H1 (cell line): ENCODE measurements around the gene CORO6. TPM values are rescaled to one million over a fixed set of nuclear protein-coding genes. Genes with fewer than 3 reads are reported as not detected.

Experiments used
- CTCF ChIA-PET: fragments of 300-600 bp; sonication (Branson Sonifier 250); formaldehyde crosslinking; loops from one replicate; lab custom pipeline; 2021; ENCODE audit not compliant: partially characterized antibody; lab: Charles Lee
- POLR2A ChIA-PET: fragments of 300-600 bp; sonication (Branson Sonifier 250); formaldehyde crosslinking; loops from one replicate; lab custom pipeline; 2021; ENCODE audit warnings: inconsistent platforms; ENCODE audit not compliant: partially characterized antibody; lab: Charles Lee
- DNase-seq, 2 experiments: peaks; one replicate each; pipeline versions ENCODE4 v3.0.0 to v3.0.0-alpha.2; 2010 to 2022; ENCODE audit warnings: low spot score in 2 of 2, low read depth in 1 of 2, mixed read lengths in 1 of 2
- FAIRE-seq: peaks from 2 replicates; lab custom pipeline; 2011; peaks lifted over from hg19 to GRCh38; lab: Jason Lieb, UNC
- H2AFZ ChIP-seq: 2 replicates; pipeline ENCODE4 v1.8.1; 2012; ENCODE audit warnings: low read length, inconsistent platforms
- H2AK5ac ChIP-seq: 2 replicates; pipeline ENCODE4 v1.6.1; 2013; ENCODE audit warnings: low read depth, low read length
- H2BK120ac ChIP-seq: replicated peaks from 2 replicates; pipeline ENCODE3; 2013; ENCODE audit warnings: low read depth, low read length, inconsistent platforms
- H2BK12ac ChIP-seq: 2 replicates; pipeline ENCODE4 v1.6.1; 2013; ENCODE audit warnings: low read depth, low read length
- H2BK15ac ChIP-seq: 2 replicates; pipeline ENCODE4 v1.6.1; 2013; ENCODE audit warnings: low read length
- H2BK20ac ChIP-seq: 2 replicates; pipeline ENCODE4 v1.6.1; 2013; ENCODE audit warnings: low read length
- H2BK5ac ChIP-seq: 2 replicates; pipeline ENCODE4 v1.6.1; 2013; ENCODE audit warnings: low read depth, low read length
- H3K14ac ChIP-seq: 2 replicates; pipeline ENCODE4 v1.6.1; 2013; ENCODE audit warnings: inconsistent platforms; ENCODE audit not compliant: insufficient read length
- H3K18ac ChIP-seq: 2 replicates; pipeline ENCODE4 v1.6.1; 2013; ENCODE audit warnings: low read length; ENCODE audit errors: extremely low read depth
- H3K23ac ChIP-seq: 2 replicates; pipeline ENCODE4 v1.6.1; 2013; ENCODE audit warnings: inconsistent platforms; ENCODE audit not compliant: insufficient read length
- H3K23me2 ChIP-seq: 2 replicates; pipeline ENCODE4 v1.6.1; 2013; ENCODE audit warnings: low read depth, low read length
- H3K27ac ChIP-seq: 2 replicates; pipeline ENCODE4 v1.6.1; 2011; ENCODE audit warnings: low read depth, low read length, inconsistent platforms
- H3K27me3 ChIP-seq, 4 experiments: replicated peaks in 1 of 4; 1 replicate in 1 of 4; 2 replicates in 3 of 4; pipeline versions ENCODE4 v1.6.1 to v1.8.1; 2011 to 2013; ENCODE audit warnings: low read length in 3 of 4, mild to moderate bottlenecking in 3 of 4, inconsistent platforms in 2 of 4, mixed read lengths in 2 of 4, moderate library complexity in 1 of 4; ENCODE audit not compliant: control insufficient read depth in 3 of 4, insufficient read depth in 3 of 4; ENCODE audit errors: extremely low read depth in 1 of 4
- H3K36me3 ChIP-seq, 4 experiments: 2 replicates each; pipeline versions ENCODE4 v1.6.1 to v1.8.1; 2011 to 2013; ENCODE audit warnings: mild to moderate bottlenecking in 4 of 4, low read length in 3 of 4, moderate library complexity in 2 of 4, control low read depth in 1 of 4, inconsistent platforms in 1 of 4; ENCODE audit not compliant: insufficient read depth in 4 of 4, control insufficient read depth in 2 of 4
- H3K4ac ChIP-seq: replicated peaks from 2 replicates; pipeline ENCODE3; 2013; ENCODE audit warnings: low read length, low read depth, mixed read lengths, inconsistent platforms; ENCODE audit not compliant: insufficient read length
- H3K4me1 ChIP-seq, 4 experiments: replicated peaks in 1 of 4; 1 replicate in 1 of 4; 2 replicates in 3 of 4; pipeline versions ENCODE4 v1.6.1 to v1.8.1; 2011 to 2013; ENCODE audit warnings: low read length in 3 of 4, inconsistent platforms in 2 of 4, mixed read lengths in 1 of 4; ENCODE audit not compliant: insufficient read depth in 4 of 4, control insufficient read depth in 3 of 4
- H3K4me2 ChIP-seq, 2 experiments: 2 replicates each; pipeline versions ENCODE4 v1.6.1 to v1.8.1; 2011 to 2013; ENCODE audit warnings: low read depth in 2 of 2, low read length in 2 of 2, control low read depth in 1 of 2, inconsistent platforms in 1 of 2, mild to moderate bottlenecking in 1 of 2; ENCODE audit not compliant: insufficient read depth in 1 of 2
- H3K4me3 ChIP-seq, 4 experiments: fragments of 200-600, 300-600 bp in 1 of 4; sonication (generic), shearing (Covaris generic), sonication (Bioruptor Twin) in 1 of 4; 2 replicates each; pipeline versions ENCODE4 v1.5.1 to v1.8.1; 2011 to 2016; ENCODE audit warnings: low read length in 4 of 4, low read depth in 3 of 4, control low read depth in 2 of 4, inconsistent platforms in 2 of 4, mild to moderate bottlenecking in 2 of 4, mixed read lengths in 1 of 4, moderate library complexity in 1 of 4; ENCODE audit not compliant: insufficient read depth in 2 of 4; ENCODE audit errors: extremely low read depth in 1 of 4
- H3K56ac ChIP-seq: replicated peaks from 2 replicates; pipeline ENCODE3; 2013; ENCODE audit warnings: low read depth, mild to moderate bottlenecking, mixed read lengths, low read length, inconsistent platforms; ENCODE audit not compliant: insufficient read length
- H3K79me1 ChIP-seq: 2 replicates; pipeline ENCODE4 v1.6.1; 2013; ENCODE audit warnings: low read depth, low read length, control low read depth
- H3K79me2 ChIP-seq, 2 experiments: 2 replicates each; pipeline versions ENCODE4 v1.6.1 to v1.8.1; 2012 to 2013; ENCODE audit warnings: low read length in 2 of 2, mild to moderate bottlenecking in 2 of 2, inconsistent platforms in 1 of 2; ENCODE audit not compliant: insufficient read depth in 2 of 2, control insufficient read depth in 1 of 2
- H3K9ac ChIP-seq, 4 experiments: replicated peaks in 1 of 4; 1 replicate in 1 of 4; 2 replicates in 3 of 4; pipeline versions ENCODE4 v1.6.1 to v1.8.1; 2011 to 2013; ENCODE audit warnings: low read depth in 3 of 4, low read length in 3 of 4, control low read depth in 2 of 4, mild to moderate bottlenecking in 2 of 4, moderate library complexity in 2 of 4, inconsistent platforms in 1 of 4; ENCODE audit errors: extremely low read depth in 1 of 4
- H3K9me3 ChIP-seq, 2 experiments: 2 replicates each; pipeline versions ENCODE4 v1.6.1 to v1.8.1; 2012 to 2013; ENCODE audit warnings: mild to moderate bottlenecking in 2 of 2, moderate library complexity in 2 of 2, control low read depth in 1 of 2, inconsistent platforms in 1 of 2, low read depth in 1 of 2, low read length in 1 of 2, mixed read lengths in 1 of 2; ENCODE audit not compliant: insufficient read depth in 2 of 2
- H4K20me1 ChIP-seq, 2 experiments: replicated peaks in 1 of 2; 2 replicates each; pipeline versions ENCODE3 to v1.8.1; 2011 to 2013; ENCODE audit warnings: inconsistent platforms in 2 of 2, low read length in 2 of 2, mild to moderate bottlenecking in 1 of 2; ENCODE audit not compliant: insufficient read depth in 2 of 2, control insufficient read depth in 1 of 2
- H4K5ac ChIP-seq: 2 replicates; pipeline ENCODE4 v1.6.1; 2013; ENCODE audit warnings: low read length, low read depth, mixed read lengths, inconsistent platforms; ENCODE audit not compliant: insufficient read length
- H4K8ac ChIP-seq: 2 replicates; pipeline ENCODE4 v1.8.0; 2013; ENCODE audit warnings: mild to moderate bottlenecking, moderate library complexity, low read length, inconsistent platforms; ENCODE audit not compliant: insufficient read depth; ENCODE audit errors: extremely low read depth
- H4K91ac ChIP-seq: replicated peaks from 2 replicates; pipeline ENCODE3; 2013; ENCODE audit warnings: low read length, mixed read lengths, inconsistent platforms; ENCODE audit not compliant: insufficient read length
- CBX8 ChIP-seq: fragments of 300-800, 300-1000 bp; sonication (generic); IDR thresholded peaks from 2 replicates; pipeline ENCODE4 v1.7.1; 2016; ENCODE audit warnings: low read depth, low read length, borderline replicate concordance
- HDAC2 ChIP-seq, 2 experiments: fragments of 300-600 bp in 1 of 2; sonication (generic) in 1 of 2; IDR thresholded peaks; 2 replicates each; pipeline ENCODE4 v1.6.1; 2011 to 2012; ENCODE audit warnings: low read depth in 2 of 2, low read length in 2 of 2, mild to moderate bottlenecking in 2 of 2, moderate library complexity in 2 of 2, borderline replicate concordance in 1 of 2, inconsistent platforms in 1 of 2
- POLR2A ChIP-seq, 2 experiments: IDR thresholded peaks; 1 replicate in 1 of 2; 2 replicates in 1 of 2; pipeline ENCODE4 v1.6.1; 2011; ENCODE audit warnings: low read depth in 2 of 2, low read length in 2 of 2, mild to moderate bottlenecking in 2 of 2; ENCODE audit errors: control extremely low read depth in 1 of 2
- WGBS, 2 experiments: shearing (Covaris generic) in 1 of 2; methylation state at CpG; one replicate each; pipeline versions ENCODE4 v1.1.6 to v1.1.7; 2013 to 2015; ENCODE audit warnings: low lambda C conversion rate in 2 of 2, mixed read lengths in 2 of 2, inconsistent platforms in 1 of 2, low coverage in 1 of 2, missing lambda C conversion rate in 1 of 2; ENCODE audit not compliant: insufficient replicate concordance in 2 of 2, insufficient coverage in 1 of 2, insufficient read length in 1 of 2; ENCODE audit errors: extremely low coverage in 1 of 2, missing lambda C conversion rate in 1 of 2; 5-methylcytosine and 5-hydroxymethylcytosine counted together
- polyA plus RNA-seq, 7 experiments: library from polyadenylated mRNA; depleted of rRNA in 3 of 7; stranded (reverse) in 5 of 7; unstranded in 2 of 7; fragments of >200 nt in 5 of 7; fragments of 200-250 nt in 2 of 7; gene quantifications; 1 replicate in 5 of 7; 2 replicates in 1 of 7; 4 replicates in 1 of 7; pipeline versions ENCODE4 v1.2.1 to v1.2.3, GENCODE V29; 2011 to 2013; ENCODE audit warnings: missing spikeins in 2 of 7, mixed read lengths in 2 of 7
- total RNA-seq: library from RNA; stranded (reverse); fragmentation: NEBNext Ultra II Directional; extraction: Animal tissue kit (Norgen Biotek cat#: 25700); gene quantifications from 2 replicates; pipeline ENCODE4 v1.2.1, GENCODE V29; 2021
- TF ChIP-seq, protein P1 (sequence below), 3 experiments: IDR thresholded peaks; 1 replicate in 2 of 3; 2 replicates in 1 of 3; pipeline versions ENCODE4 v1.5.1 to v1.6.1; 2011; ENCODE audit warnings: low read length in 3 of 3, mild to moderate bottlenecking in 3 of 3, inconsistent platforms in 2 of 3, low read depth in 1 of 3, moderate library complexity in 1 of 3; ENCODE audit not compliant: insufficient read depth in 1 of 3; ENCODE audit errors: control extremely low read depth in 1 of 3

The CORO6 gene
- total and polyA plus RNA-seq, 2 of the 8 experiments (the other 6 are each of a cell fraction or from before 2014, with no cell fraction given): 2.5 to 8.6 TPM

DNA sequence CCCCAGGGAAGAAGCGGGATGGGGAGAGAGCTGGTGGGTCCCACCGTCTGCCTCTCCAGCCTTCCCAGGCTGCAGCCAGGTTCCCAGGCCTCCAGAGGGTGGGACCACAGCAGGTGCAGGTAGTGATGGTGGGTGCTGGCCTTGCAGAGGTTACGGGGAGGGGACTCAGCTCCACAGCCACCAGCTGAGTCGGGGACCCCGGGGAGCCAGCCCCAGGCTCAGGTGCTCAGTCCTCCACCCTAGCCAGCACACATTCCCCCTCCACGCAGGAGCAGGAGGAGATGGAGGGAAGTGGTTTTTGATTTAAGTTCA lies 49.2 kb downstream of the CORO6 start:
- no peak overlapping the region for H2BK12ac ChIP-seq
- H3K4ac ChIP-seq: no peak overlapping the region
- H3K36me3 ChIP-seq: peaks cover 9 to 27% (median 14%) of the 10 kb centered on the region in 4 experiments; a peak in 6 of 8 replicates
- CTCF ChIA-PET: interaction anchor here (0.6 to 15.3 kb wide), 21 partner anchors 9 to 977 kb away, joined by 3 to 167 read pairs (median 4); partner anchors contain the start of genes ANKRD13B and CORO6
- no peak overlapping the region for H3K4me2 ChIP-seq
- no peak overlapping the region for H2AK5ac ChIP-seq
- H4K5ac ChIP-seq: no peak overlapping the region
- no peaks in the 10 kb centered on the region for H3K79me1 ChIP-seq
- H2BK120ac ChIP-seq: no peak overlapping the region
- FAIRE-seq (no peak), DNase-seq (no peak)
- no peak overlapping the region for H4K91ac ChIP-seq
- no peak overlapping the region for H3K27ac ChIP-seq
- no peak overlapping the region for H3K14ac ChIP-seq
- no peak overlapping the region for H3K18ac ChIP-seq
- H4K8ac ChIP-seq: peak overlapping the region; percentile 78
- TF ChIP-seq HDAC2 (IDR thresholded peaks at IDR 0.05; ENCODE audit: borderline replicate concordance in 1 of 2, low read depth in 2 of 2, low read length in 2 of 2) (no peak), POLR2A (IDR thresholded peaks at IDR 0.05; ENCODE audit: control extremely low read depth in 1 of 2, low read depth in 2 of 2, low read length in 2 of 2) (no peak), CBX8 (no peak)
- TF ChIP-seq, protein P1, sequence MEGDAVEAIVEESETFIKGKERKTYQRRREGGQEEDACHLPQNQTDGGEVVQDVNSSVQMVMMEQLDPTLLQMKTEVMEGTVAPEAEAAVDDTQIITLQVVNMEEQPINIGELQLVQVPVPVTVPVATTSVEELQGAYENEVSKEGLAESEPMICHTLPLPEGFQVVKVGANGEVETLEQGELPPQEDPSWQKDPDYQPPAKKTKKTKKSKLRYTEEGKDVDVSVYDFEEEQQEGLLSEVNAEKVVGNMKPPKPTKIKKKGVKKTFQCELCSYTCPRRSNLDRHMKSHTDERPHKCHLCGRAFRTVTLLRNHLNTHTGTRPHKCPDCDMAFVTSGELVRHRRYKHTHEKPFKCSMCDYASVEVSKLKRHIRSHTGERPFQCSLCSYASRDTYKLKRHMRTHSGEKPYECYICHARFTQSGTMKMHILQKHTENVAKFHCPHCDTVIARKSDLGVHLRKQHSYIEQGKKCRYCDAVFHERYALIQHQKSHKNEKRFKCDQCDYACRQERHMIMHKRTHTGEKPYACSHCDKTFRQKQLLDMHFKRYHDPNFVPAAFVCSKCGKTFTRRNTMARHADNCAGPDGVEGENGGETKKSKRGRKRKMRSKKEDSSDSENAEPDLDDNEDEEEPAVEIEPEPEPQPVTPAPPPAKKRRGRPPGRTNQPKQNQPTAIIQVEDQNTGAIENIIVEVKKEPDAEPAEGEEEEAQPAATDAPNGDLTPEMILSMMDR (IDR thresholded peaks at IDR 0.05; ENCODE audit: control extremely low read depth in 1 of 3, insufficient read depth in 1 of 3, low read depth in 1 of 3, low read length in 3 of 3): no peak
- TF ChIP-seq, all 59 proteins: peak for 0
- Histone ChIP-seq H3K9me3 (no peaks in the 10 kb centered on the region), H2BK5ac (no peak overlapping the region), H3K79me2 (no peaks in the 10 kb centered on the region), H3K56ac (no peak overlapping the region), H2BK20ac (no peak overlapping the region), H3K4me3 (no peak overlapping the region), H2BK15ac (no peak overlapping the region), H3K27me3 (peaks cover 0 to 11% (median 5%) of the 10 kb centered on the region in 4 experiments; a peak in 4 of 7 replicates), H2AFZ (no peak overlapping the region), H3K4me1 (peaks cover 0 to 6% (median 6%) of the 10 kb centered on the region in 4 experiments; a peak in 5 of 7 replicates), H3K23me2 (peaks cover 7% of the 10 kb centered on the region), H3K9ac (no peak overlapping the region), H4K20me1 (peaks cover 1 to 3% of the 10 kb centered on the region in 2 experiments), H3K23ac (no peak overlapping the region)
- POLR2A ChIA-PET: interaction anchor here (1.1 to 1.5 kb wide), 9 partner anchors 8 to 279 kb away, joined by 3 to 9 read pairs (median 3); partner anchors contain the start of genes ANKRD13B and NUFIP2
- 90% methylated on average over 6 of the region's 6 CpGs; no CpG with 5 or more reads in 1 of the 2 experiments for WGBS, 2 experiments
